GM12878 (cell line): ENCODE data around the gene SARDH. TPM values are rescaled to one million over a fixed set of nuclear protein-coding genes. Genes with fewer than 3 reads are reported as not detected.

ENCODE experiments used
- ATAC-seq: fragments of 200-7000 bp; cut with Tn5 transposase; 3 replicates; pipeline ENCODE4 v1.9.1; 2020; ENCODE audit warnings: mild to moderate bottlenecking, moderate library complexity
- BruUV-seq: library from RNA; stranded (reverse); fragments of 400-500 nt; replicated peaks from 2 replicates; lab custom pipeline; 2021; lab: Mats Ljungman, UMichigan
- CTCF ChIA-PET: fragments of 300-600 bp; sonication (Branson Sonifier 250); formaldehyde crosslinking; extraction: SDS; loops from one replicate; lab custom pipeline; 2021; ENCODE audit warnings: inconsistent platforms; lab: Yijun Ruan, JAX
- POLR2A ChIA-PET: fragments of 350-600 bp; formaldehyde crosslinking; extraction: SDS; loops from one replicate; lab custom pipeline; 2021; ENCODE audit warnings: inconsistent platforms; lab: Charles Lee
- RAD21 ChIA-PET: fragments of 300-600 bp; sonication (Branson Sonifier 250); formaldehyde crosslinking; loops from one replicate; lab custom pipeline; 2023; ENCODE audit warnings: antibody characterized with exemption; ENCODE audit not compliant: unreplicated experiment; lab: Charles Lee
- SMC1A ChIA-PET: fragments of 300-600 bp; sonication (Branson Sonifier 250); formaldehyde crosslinking; loops from one replicate; lab custom pipeline; 2023; ENCODE audit not compliant: unreplicated experiment, uncharacterized antibody; lab: Charles Lee
- DNase-seq: peaks from one replicate; pipeline ENCODE4 v3.0.0-alpha.2; 2011; ENCODE audit warnings: low read depth, low spot score
- FAIRE-seq: peaks from 3 replicates; lab custom pipeline; 2011; peaks lifted over from hg19 to GRCh38; lab: Jason Lieb, UNC
- H2AFZ ChIP-seq: 2 replicates; pipeline ENCODE4 v1.6.0; 2011; ENCODE audit warnings: low read depth, low read length, control low read depth; ENCODE audit not compliant: control insufficient read depth
- H3K27ac ChIP-seq: 2 replicates; pipeline ENCODE4 v1.5.1; 2011; ENCODE audit warnings: control low read depth; ENCODE audit not compliant: control insufficient read depth, insufficient read depth
- H3K27me3 ChIP-seq, 2 experiments: replicated peaks in 1 of 2; 2 replicates each; pipeline versions ENCODE4 v1.6.0 to v1.6.1; 2011; ENCODE audit warnings: low read length in 1 of 2; ENCODE audit not compliant: control insufficient read depth in 2 of 2, insufficient read depth in 2 of 2
- H3K36me3 ChIP-seq, 2 experiments: 2 replicates each; pipeline ENCODE4 v1.5.1; 2011; ENCODE audit warnings: low read length in 1 of 2; ENCODE audit not compliant: control insufficient read depth in 2 of 2, insufficient read depth in 2 of 2
- H3K4me1 ChIP-seq: 2 replicates; pipeline ENCODE4 v1.6.1; 2011; ENCODE audit warnings: mild to moderate bottlenecking, low read length, moderate library complexity, mixed read lengths; ENCODE audit not compliant: control insufficient read depth, insufficient read depth
- H3K4me2 ChIP-seq: 2 replicates; pipeline ENCODE4 v1.6.0; 2011; ENCODE audit warnings: control low read depth; ENCODE audit not compliant: control insufficient read depth, insufficient read depth
- H3K4me3 ChIP-seq: fragments of 200-600 bp; sonication (generic); 2 replicates; pipeline ENCODE4 v1.5.1; 2016
- H3K79me2 ChIP-seq: 2 replicates; pipeline ENCODE4 v1.6.0; 2011; ENCODE audit warnings: low read length; ENCODE audit not compliant: control insufficient read depth, insufficient read depth
- H3K9ac ChIP-seq: 2 replicates; pipeline ENCODE4 v1.8.0; 2011; ENCODE audit warnings: low read length, control low read depth, mixed read lengths; ENCODE audit not compliant: control insufficient read depth, insufficient read depth
- H3K9me3 ChIP-seq: replicated peaks from 3 replicates; pipeline ENCODE4 v1.5.1; 2011; ENCODE audit warnings: mild to moderate bottlenecking, low read length; ENCODE audit not compliant: control insufficient read depth, insufficient read depth
- H4K20me1 ChIP-seq: 2 replicates; pipeline ENCODE4 v1.6.0; 2011; ENCODE audit not compliant: control insufficient read depth, insufficient read depth
- BCLAF1 ChIP-seq: fragments of 450-650 bp; IDR thresholded peaks from 2 replicates; pipeline ENCODE4 v1.6.1; 2017; ENCODE audit warnings: antibody characterized with exemption, mild to moderate bottlenecking, moderate library complexity
- BHLHE40 ChIP-seq, 2 experiments: fragments of 450-650 bp in 1 of 2; IDR thresholded peaks; 2 replicates each; pipeline ENCODE4 v1.6.1; 2011 to 2017; ENCODE audit warnings: low read depth in 2 of 2, borderline replicate concordance in 1 of 2, improper control_type of control experiment in 1 of 2, low read length in 1 of 2, mild to moderate bottlenecking in 1 of 2
- BMI1 ChIP-seq: fragments of 450-650 bp; IDR thresholded peaks from 2 replicates; pipeline ENCODE4 v1.6.1; 2016; ENCODE audit warnings: mild to moderate bottlenecking, moderate library complexity, borderline replicate concordance
- CBX5 ChIP-seq: sonication (generic); IDR thresholded peaks from 2 replicates; pipeline ENCODE4 v1.6.1; 2016; ENCODE audit warnings: low read depth, moderate library complexity, mild to moderate bottlenecking, inconsistent platforms
- CTCF ChIP-seq, 3 experiments: IDR thresholded peaks in 2 of 3; conservative IDR thresholded peaks in 1 of 3; 2 replicates each; pipeline ENCODE4 v1.5.1; 2011; ENCODE audit warnings: low read depth in 3 of 3, low read length in 3 of 3, mild to moderate bottlenecking in 3 of 3, control low read depth in 2 of 3, moderate library complexity in 2 of 3, inconsistent platforms in 1 of 3, mixed read lengths in 1 of 3; ENCODE audit not compliant: control insufficient read depth in 2 of 3, insufficient read depth in 1 of 3; ENCODE audit errors: extremely low read depth in 1 of 3
- JUNB ChIP-seq: IDR thresholded peaks from 2 replicates; pipeline ENCODE4 v1.6.1; 2016; ENCODE audit warnings: antibody characterized with exemption, mild to moderate bottlenecking
- MEF2B ChIP-seq: fragments of 450-650 bp; IDR thresholded peaks from 2 replicates; pipeline ENCODE4 v1.6.1; 2018; ENCODE audit warnings: mild to moderate bottlenecking, moderate library complexity; ENCODE audit not compliant: partially characterized antibody, poor library complexity, severe bottlenecking
- NBN ChIP-seq: fragments of 450-650 bp; IDR thresholded peaks from 2 replicates; pipeline ENCODE4 v1.6.1; 2016
- PAX8 ChIP-seq: fragments of 450-650 bp; IDR thresholded peaks from 2 replicates; pipeline ENCODE4 v1.6.1; 2017; ENCODE audit warnings: mild to moderate bottlenecking, moderate library complexity
- REST ChIP-seq: IDR thresholded peaks from 2 replicates; pipeline ENCODE4 v1.6.1; 2012; ENCODE audit warnings: mild to moderate bottlenecking, low read depth, low read length
- SREBF1 ChIP-seq: IDR thresholded peaks from 2 replicates; pipeline ENCODE4 v1.6.1; 2012; ENCODE audit warnings: mild to moderate bottlenecking, low read length
- SREBF2 ChIP-seq: IDR thresholded peaks from 2 replicates; pipeline ENCODE4 v1.6.1; 2012; ENCODE audit warnings: mild to moderate bottlenecking, low read length
- TARDBP ChIP-seq: IDR thresholded peaks from 2 replicates; pipeline ENCODE4 v1.6.1; 2016; ENCODE audit warnings: borderline replicate concordance
- WGBS: methylation state at CpG from one replicate; pipeline ENCODE4 v1.1.6; 2016; ENCODE audit warnings: low lambda C conversion rate; ENCODE audit not compliant: insufficient replicate concordance, insufficient coverage; ENCODE audit errors: missing lambda C conversion rate; 5-methylcytosine and 5-hydroxymethylcytosine counted together
- in situ Hi-C: fragments of 300-500 bp; cut with MboI; formaldehyde crosslinking; loops from 9 replicates; pipeline ENCODE4 v1.14.3; 2018; ENCODE audit warnings: mixed read lengths
- intact Hi-C: fragments of 100-400 bp; cut with micrococcal nuclease; formaldehyde crosslinking; loops from one replicate; pipeline ENCODE4 v1.14.2; 2022; ENCODE audit not compliant: unreplicated experiment
- polyA plus RNA-seq, 11 experiments: library from polyadenylated mRNA; depleted of rRNA in 4 of 11; unstranded in 6 of 11; stranded (reverse) in 5 of 11; fragments of >200 nt; fragmentation: Nextera tagmentation in 4 of 11; fragmentation: Illumina TruSeq in 1 of 11; extraction: Ambion mirVana in 4 of 11; extraction: Trizol in 1 of 11; gene quantifications; 1 replicate in 1 of 11; 2 replicates in 10 of 11; pipeline versions ENCODE4 v1.2.1 to v1.2.3, GENCODE V29; 2011 to 2016; ENCODE audit warnings: inconsistent platforms in 2 of 11, missing spikeins in 2 of 11, low read depth in 1 of 11
- total RNA-seq, 4 experiments: library from RNA; depleted of rRNA in 3 of 4; stranded (reverse); fragments of >200 nt in 3 of 4; fragmentation: Illumina TruSeq in 1 of 4; extraction: Trizol in 1 of 4; gene quantifications; 2 replicates each; pipeline versions ENCODE4 v1.2.1 to v1.2.3, GENCODE V29; 2013 to 2021

The SARDH gene
- total and polyA plus RNA-seq, 10 of the 15 experiments (the other 5 are each of a cell fraction or from before 2014, with no cell fraction given): 0.03 to 0.15 (median 0.10) TPM; not detected in 6

- in situ Hi-C loops: no loop called here
- no peaks in the 10 kb centered on the region for H3K36me3 ChIP-seq
- no TSS peak for BruUV-seq
- TF ChIP-seq SREBF2: no peak
- TF ChIP-seq CTCF (IDR thresholded peaks at IDR 0.05 in 2 of 3, conservative IDR thresholded peaks at IDR 0.05 in 1 of 3; ENCODE audit: control insufficient read depth in 2 of 3, extremely low read depth in 1 of 3, insufficient read depth in 1 of 3, low read depth in 3 of 3, low read length in 3 of 3): no peak
- no peak for TF ChIP-seq MEF2B
- TF ChIP-seq JUNB: no peak
- no peak for TF ChIP-seq PAX8
- TF ChIP-seq BCLAF1: no peak
- no peak for TF ChIP-seq SREBF1
- TF ChIP-seq NBN: no peak
- TF ChIP-seq BMI1: no peak
- no peak for TF ChIP-seq CBX5
- no peak for TF ChIP-seq REST
- no peak for TF ChIP-seq BHLHE40 (IDR thresholded peaks at IDR 0.05; ENCODE audit: borderline replicate concordance in 1 of 2, low read depth in 2 of 2, low read length in 1 of 2)
- no peak for TF ChIP-seq TARDBP
- peaks cover 10 to 24% of the 10 kb centered on the region in 2 experiments for H3K27me3 ChIP-seq
- 47% methylated on average over 10 of the region's 10 CpGs for WGBS
- H4K20me1 ChIP-seq: no peaks in the 10 kb centered on the region
- CTCF ChIA-PET: no interaction called here
- no peaks in the 10 kb centered on the region for H3K9me3 ChIP-seq
- H2AFZ ChIP-seq: no peak overlapping the region
- no peak for ATAC-seq
- H3K9ac ChIP-seq: no peak overlapping the region
- SMC1A ChIA-PET: no interaction called here
- no peak overlapping the region for H3K4me3 ChIP-seq
- peaks cover 4% of the 10 kb centered on the region for H3K4me1 ChIP-seq
- no peak overlapping the region for H3K27ac ChIP-seq
- DNase-seq: no peak
- no peaks in the 10 kb centered on the region for H3K79me2 ChIP-seq
- POLR2A ChIA-PET: no interaction called here
- H3K4me2 ChIP-seq: no peak overlapping the region
- intact Hi-C loops: no loop called here
- no peak for FAIRE-seq
- RAD21 ChIA-PET: no interaction called here
These were observed 32.6 kb downstream of the SARDH start for GRCh38 chr9:133705576-133705975.
